GM10266 (cell line): ENCODE measurements around the gene CLSTN2.

Source experiments
- DNase-seq: peaks from one replicate; pipeline ENCODE4 v3.0.0; 2012; ENCODE audit errors: extremely low spot score
- CTCF ChIP-seq: IDR thresholded peaks from 2 replicates; pipeline ENCODE4 v1.5.1; 2012; ENCODE audit warnings: mild to moderate bottlenecking, low read depth; ENCODE audit not compliant: control insufficient read depth, insufficient read depth; ENCODE audit errors: missing control alignments

The CLSTN2 gene

DNA sequence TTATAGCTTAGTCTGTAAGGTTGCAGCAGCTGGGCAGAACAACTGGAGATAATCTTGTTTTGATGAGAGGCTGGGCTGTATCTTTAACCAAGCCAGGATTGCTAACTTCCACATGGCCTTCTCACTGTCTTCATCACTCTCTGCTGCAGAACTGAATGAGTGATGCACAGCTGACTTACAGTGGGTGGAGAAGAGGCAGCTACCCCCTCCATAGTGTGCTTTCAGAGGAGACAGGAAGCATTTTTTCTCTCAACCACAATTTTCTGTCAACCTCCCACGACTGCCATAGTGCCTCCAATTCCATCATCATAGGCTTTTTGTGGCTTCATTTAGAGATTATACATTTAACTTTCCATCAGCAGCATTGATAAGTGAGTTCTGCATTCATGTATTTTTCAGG lies 168.2 kb downstream of the CLSTN2 start:
- no peak for TF ChIP-seq CTCF
- DNase-seq = no peak

- no peak for TF ChIP-seq CTCF
- no peak for DNase-seq
Observed at GRCh38 chr3:140103986-140104645, 169.1 kb downstream of the CLSTN2 start.

- TF ChIP-seq CTCF = no peak
- no peak for DNase-seq
Observed at GRCh38 chr3:140113996-140114788, 179.2 kb downstream of the CLSTN2 start.

DNA sequence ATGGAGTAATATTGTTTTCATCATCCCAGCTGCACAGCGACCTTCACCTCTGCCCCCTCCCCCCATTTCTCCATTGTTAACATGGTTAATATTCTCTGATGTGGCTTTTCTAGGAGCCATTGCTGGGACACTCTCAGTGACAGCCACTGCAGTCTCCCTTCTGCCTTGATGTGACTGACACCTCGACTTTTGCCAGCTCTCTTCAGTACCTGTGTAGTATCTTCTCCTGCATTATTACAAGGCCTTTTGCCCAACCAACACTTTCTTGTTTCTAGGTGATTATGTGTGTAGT lies 179.8 kb downstream of the CLSTN2 start:
- no peak for DNase-seq
- TF ChIP-seq CTCF = no peak

GRCh38 chr3:140117096-140117526 lies 182.1 kb downstream of the CLSTN2 start:
- DNase-seq = no peak
- no peak for TF ChIP-seq CTCF

GRCh38 chr3:140122183-140122582 lies 187.2 kb downstream of the CLSTN2 start:
- no peak for DNase-seq
- no peak for TF ChIP-seq CTCF

DNA sequence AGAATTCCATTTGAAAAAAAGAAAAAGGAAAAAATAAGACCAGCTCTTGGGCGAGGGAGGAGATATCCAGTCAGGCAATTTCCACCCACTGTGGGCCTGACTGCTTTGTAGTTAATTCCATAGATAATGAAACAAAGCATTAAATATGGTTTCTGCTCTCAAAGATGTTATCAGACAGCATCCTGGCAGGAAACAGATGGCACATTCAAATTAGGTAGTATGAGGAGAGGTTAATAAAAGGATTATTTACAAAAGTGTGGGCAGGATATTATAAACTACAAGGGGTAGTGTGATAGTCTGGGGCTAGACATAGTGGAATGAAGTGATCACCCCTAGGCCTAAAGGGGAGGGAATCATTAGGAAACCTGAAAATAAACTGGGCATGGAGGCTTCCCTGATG lies 193.2 kb downstream of the CLSTN2 start:
- TF ChIP-seq CTCF = no peak
- no peak for DNase-seq
